Osteoblast (primary cell): ENCODE results near the gene PLXND1. TPM values are rescaled to one million over a fixed set of nuclear protein-coding genes. Genes with fewer than 3 reads are reported as not detected.

ENCODE experiments used
- DNase-seq: peaks from one replicate; pipeline ENCODE4 v3.0.0; 2011; ENCODE audit warnings: low spot score, mixed read lengths; ENCODE audit not compliant: insufficient read length; ENCODE audit errors: missing footprints
- H2AFZ ChIP-seq: 2 replicates; pipeline ENCODE4 v1.6.0; 2011; ENCODE audit warnings: mild to moderate bottlenecking, low read length
- H3K27ac ChIP-seq: 2 replicates; pipeline ENCODE4 v1.5.1; 2011; ENCODE audit warnings: mild to moderate bottlenecking, low read depth, low read length, moderate library complexity
- H3K27me3 ChIP-seq: 2 replicates; pipeline ENCODE4 v1.6.0; 2012; ENCODE audit warnings: mild to moderate bottlenecking, control low read depth, inconsistent platforms, low read length, moderate library complexity; ENCODE audit not compliant: insufficient read depth
- H3K36me3 ChIP-seq: 2 replicates; pipeline ENCODE4 v1.5.1; 2011; ENCODE audit warnings: mild to moderate bottlenecking, low read length, control low read depth, moderate library complexity; ENCODE audit not compliant: insufficient read depth
- H3K4me1 ChIP-seq: 2 replicates; pipeline ENCODE4 v1.5.1; 2011; ENCODE audit warnings: mild to moderate bottlenecking, low read length, control low read depth, moderate library complexity; ENCODE audit not compliant: insufficient read depth
- H3K4me2 ChIP-seq: 2 replicates; pipeline ENCODE4 v1.6.0; 2011; ENCODE audit warnings: mild to moderate bottlenecking, low read length; ENCODE audit not compliant: insufficient read depth
- H3K4me3 ChIP-seq: fragments of 200-600 bp; sonication (generic); 3 replicates; pipeline ENCODE4 v1.5.1; 2012; ENCODE audit warnings: mild to moderate bottlenecking, low read length, inconsistent platforms; ENCODE audit not compliant: insufficient read depth
- H3K79me2 ChIP-seq: 2 replicates; pipeline ENCODE4 v1.6.0; 2012; ENCODE audit warnings: mild to moderate bottlenecking, low read length, control low read depth, inconsistent platforms; ENCODE audit not compliant: insufficient read depth
- H3K9me3 ChIP-seq: 2 replicates; pipeline ENCODE4 v1.5.1; 2011; ENCODE audit warnings: low read depth, low read length, control low read depth
- H4K20me1 ChIP-seq: 2 replicates; pipeline ENCODE4 v1.6.0; 2012; ENCODE audit warnings: mild to moderate bottlenecking, low read length, control low read depth; ENCODE audit not compliant: insufficient read depth
- total RNA-seq: library from RNA; depleted of rRNA; stranded (reverse); fragments of >200 nt; gene quantifications from 2 replicates; pipeline ENCODE4 v1.2.3, GENCODE V29; 2012
- TF ChIP-seq, protein P1 (sequence below): IDR thresholded peaks from 2 replicates; pipeline ENCODE4 v1.5.1; 2011; ENCODE audit warnings: mild to moderate bottlenecking, low read depth, low read length, moderate library complexity; ENCODE audit errors: extremely low read depth

Gene PLXND1
- total RNA-seq, 1 donor: 134 TPM

DNA sequence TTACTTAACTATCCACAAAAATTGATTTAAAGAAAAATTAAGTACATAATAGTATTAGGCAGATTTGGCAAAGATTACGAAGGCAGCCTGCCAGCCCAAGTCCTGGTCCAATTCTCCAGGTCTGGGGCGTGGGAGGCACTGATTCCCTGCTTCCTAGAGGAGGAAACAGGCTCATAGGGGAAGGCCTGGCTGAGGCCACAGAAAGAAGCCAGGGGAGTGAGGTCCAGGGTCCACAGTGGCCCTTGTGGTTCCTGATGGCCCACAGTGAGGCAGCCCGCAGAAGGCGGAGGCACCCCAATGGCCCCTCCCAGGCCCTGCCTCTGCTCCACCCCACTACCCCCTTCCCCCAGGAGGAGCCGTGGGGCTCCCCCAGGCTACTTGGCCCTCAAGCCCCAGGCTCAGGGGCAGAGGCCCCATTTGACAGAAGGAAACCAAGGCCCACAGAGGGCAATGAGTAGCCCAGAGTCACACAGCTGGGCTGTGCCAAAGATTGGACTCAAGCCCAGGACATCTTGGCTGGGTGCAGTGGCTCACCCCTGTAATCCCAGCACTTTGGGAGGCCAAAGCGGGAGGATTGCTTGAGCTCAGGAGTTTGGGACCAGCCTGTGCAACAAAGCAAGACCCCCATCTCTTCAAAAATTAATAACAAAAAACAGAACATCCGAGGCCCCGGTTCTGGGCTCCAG, 42.5 kb downstream of the PLXND1 start:
- no peak overlapping the region for H2AFZ ChIP-seq
- peaks cover 3% of the 10 kb centered on the region for H3K79me2 ChIP-seq
- no peak for DNase-seq
- peaks cover 69% of the 10 kb centered on the region for H3K36me3 ChIP-seq
- no peak overlapping the region for H3K4me2 ChIP-seq
- no peaks in the 10 kb centered on the region for H3K9me3 ChIP-seq
- H4K20me1 ChIP-seq: no peaks in the 10 kb centered on the region
- H3K27ac ChIP-seq: no peak overlapping the region
- TF ChIP-seq, protein P1, sequence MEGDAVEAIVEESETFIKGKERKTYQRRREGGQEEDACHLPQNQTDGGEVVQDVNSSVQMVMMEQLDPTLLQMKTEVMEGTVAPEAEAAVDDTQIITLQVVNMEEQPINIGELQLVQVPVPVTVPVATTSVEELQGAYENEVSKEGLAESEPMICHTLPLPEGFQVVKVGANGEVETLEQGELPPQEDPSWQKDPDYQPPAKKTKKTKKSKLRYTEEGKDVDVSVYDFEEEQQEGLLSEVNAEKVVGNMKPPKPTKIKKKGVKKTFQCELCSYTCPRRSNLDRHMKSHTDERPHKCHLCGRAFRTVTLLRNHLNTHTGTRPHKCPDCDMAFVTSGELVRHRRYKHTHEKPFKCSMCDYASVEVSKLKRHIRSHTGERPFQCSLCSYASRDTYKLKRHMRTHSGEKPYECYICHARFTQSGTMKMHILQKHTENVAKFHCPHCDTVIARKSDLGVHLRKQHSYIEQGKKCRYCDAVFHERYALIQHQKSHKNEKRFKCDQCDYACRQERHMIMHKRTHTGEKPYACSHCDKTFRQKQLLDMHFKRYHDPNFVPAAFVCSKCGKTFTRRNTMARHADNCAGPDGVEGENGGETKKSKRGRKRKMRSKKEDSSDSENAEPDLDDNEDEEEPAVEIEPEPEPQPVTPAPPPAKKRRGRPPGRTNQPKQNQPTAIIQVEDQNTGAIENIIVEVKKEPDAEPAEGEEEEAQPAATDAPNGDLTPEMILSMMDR: no peak
- H3K4me3 ChIP-seq: no peak overlapping the region
- no peaks in the 10 kb centered on the region for H3K27me3 ChIP-seq
- H3K4me1 ChIP-seq: peaks cover 22% of the 10 kb centered on the region

GRCh38 chr3:129563332-129563731, 43.1 kb downstream of the PLXND1 start:
- Histone ChIP-seq H3K27me3 (no peaks in the 10 kb centered on the region), H3K4me2 (no peak overlapping the region), H4K20me1 (no peaks in the 10 kb centered on the region), H3K36me3 (peaks cover 68% of the 10 kb centered on the region), H3K27ac (no peak overlapping the region), H3K9me3 (no peaks in the 10 kb centered on the region), H3K4me3 (no peak overlapping the region), H3K4me1 (peaks cover 29% of the 10 kb centered on the region), H3K79me2 (peaks cover 3% of the 10 kb centered on the region), H2AFZ (no peak overlapping the region)
- TF ChIP-seq, protein P1: no peak
- no peak for DNase-seq

DNA sequence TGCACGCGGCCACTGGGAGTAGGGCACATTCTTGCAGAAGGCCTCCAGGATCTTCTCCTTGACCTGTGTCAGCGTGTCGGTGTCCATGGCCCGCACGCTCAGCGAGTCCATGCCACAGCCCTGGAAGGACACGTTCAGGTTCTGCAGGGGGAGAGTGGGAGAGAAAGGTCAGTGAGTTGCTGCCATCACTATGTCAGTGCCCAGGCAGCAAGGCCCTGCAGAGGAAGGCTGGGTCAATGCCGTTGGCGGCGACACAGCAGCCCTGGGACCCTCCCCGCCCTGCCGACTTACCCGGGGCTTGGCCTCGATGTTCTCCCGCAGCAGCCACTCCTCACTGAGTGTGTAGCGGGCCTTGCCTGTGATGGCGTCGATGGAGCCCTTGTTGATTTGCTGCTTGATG, 43.7 kb downstream of the PLXND1 start:
- H3K27me3 ChIP-seq: no peaks in the 10 kb centered on the region
- no peak overlapping the region for H3K4me3 ChIP-seq
- peaks cover 3% of the 10 kb centered on the region for H3K79me2 ChIP-seq
- H4K20me1 ChIP-seq: no peaks in the 10 kb centered on the region
- H3K27ac ChIP-seq: no peak overlapping the region
- DNase-seq: no peak
- TF ChIP-seq, protein P1: no peak
- no peak overlapping the region for H3K4me2 ChIP-seq
- peaks cover 70% of the 10 kb centered on the region for H3K36me3 ChIP-seq
- peaks cover 34% of the 10 kb centered on the region for H3K4me1 ChIP-seq
- H3K9me3 ChIP-seq: no peaks in the 10 kb centered on the region
- no peak overlapping the region for H2AFZ ChIP-seq

DNA sequence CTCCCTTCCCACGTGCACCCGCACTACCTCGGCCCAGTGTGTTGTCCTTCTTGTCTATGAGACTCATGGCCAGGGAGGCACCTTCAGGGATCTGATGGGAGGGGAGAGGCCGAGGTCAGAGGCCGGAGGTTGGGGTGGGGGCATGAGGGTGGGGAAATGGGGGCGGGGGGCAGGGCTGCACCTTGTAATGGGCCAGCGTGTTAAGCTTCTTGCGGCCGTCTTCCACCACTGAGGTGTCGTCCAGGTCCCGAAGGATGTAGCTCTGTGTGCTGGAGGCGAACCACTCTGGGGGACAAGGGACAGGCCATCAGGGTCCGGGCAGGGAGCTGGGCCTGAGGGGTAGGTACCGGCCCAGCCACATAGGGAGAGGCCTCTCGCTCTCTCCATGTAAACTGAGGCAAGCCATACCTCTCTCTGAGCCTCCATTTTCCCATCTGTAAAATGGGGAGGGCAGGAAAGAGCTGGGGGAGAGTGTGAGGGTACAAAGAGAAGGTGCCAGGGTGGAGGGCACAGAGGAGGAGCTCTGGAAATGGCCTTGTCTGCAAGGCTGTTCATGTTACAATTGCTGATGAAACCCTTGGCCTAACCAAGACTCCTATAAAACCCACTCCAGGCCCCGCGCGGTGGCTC, 44.7 kb downstream of the PLXND1 start:
- H3K27ac ChIP-seq: peak overlapping the region; percentile 59

More for the DNA sequence above, 44.7 kb downstream of the PLXND1 start:
- Histone ChIP-seq H3K27me3 (no peaks in the 10 kb centered on the region), H3K36me3 (peaks cover 70% of the 10 kb centered on the region), H2AFZ (no peak overlapping the region), H3K4me1 (peaks cover 35% of the 10 kb centered on the region), H3K4me2 (no peak overlapping the region), H4K20me1 (no peaks in the 10 kb centered on the region), H3K4me3 (no peak overlapping the region), H3K9me3 (no peaks in the 10 kb centered on the region), H3K79me2 (peaks cover 3% of the 10 kb centered on the region)
- TF ChIP-seq, protein P1: no peak
- no peak for DNase-seq
